ENCODE data around the gene FCHSD2. TPM values are rescaled to one million over a fixed set of nuclear protein-coding genes. Genes with fewer than 3 reads are reported as not detected.

Gene FCHSD2
- total and polyA plus RNA-seq, 9 of the 15 experiments (the other 6 are each of a cell fraction or from before 2014, with no cell fraction given): 1.8 to 14.7 (median 6.4) TPM

GRCh38 chr11:72815110-72815618 lies 327.0 kb downstream of the FCHSD2 start:
- 8% methylated on average over 10 of the region's 13 CpGs for WGBS (ENCODE audit: insufficient coverage, low coverage, missing lambda C conversion rate)
- in situ Hi-C loops (cut with MboI) (no loop called here), intact Hi-C loops (cut with micrococcal nuclease) (no loop called here)
- H3K4me3 ChIP-seq: peak overlapping the region; percentile 59
- peak overlapping the region; percentile 78 to 92; a peak in 3 of 4 replicates for H3K9ac ChIP-seq (ENCODE audit: insufficient read depth in 1 of 2, low read depth in 2 of 2, low read length in 2 of 2)
- peaks cover 33 to 42% of the 10 kb centered on the region in 2 experiments for H3K4me1 ChIP-seq (replicated peaks in 1 of 2; ENCODE audit: control insufficient read depth in 2 of 2, insufficient read depth in 2 of 2, low read length in 2 of 2)
- peak overlapping the region; percentile 96 for H2AFZ ChIP-seq (ENCODE audit: low read depth, low read length)
- H3K27ac ChIP-seq (ENCODE audit: extremely low read depth, low read depth, low read length): peak overlapping the region; percentile 87; the same call in 1 of the 3 replicates
- H3K79me2 ChIP-seq (ENCODE audit: control insufficient read depth, insufficient read depth, low read length): peaks cover 4% of the 10 kb centered on the region; the same call in 2 of the 3 replicates
- H3K4me2 ChIP-seq (ENCODE audit: insufficient read depth, low read length): peak overlapping the region; percentile 93
- H3K36me3 ChIP-seq (ENCODE audit: control insufficient read depth, insufficient read depth, low read length): no peaks in the 10 kb centered on the region
- no peaks in the 10 kb centered on the region for H3K27me3 ChIP-seq (ENCODE audit: control insufficient read depth in 2 of 2, insufficient read depth in 2 of 2, low read length in 2 of 2)
- ATAC-seq: peak; percentile 6
- FAIRE-seq: peak; percentile 73
- ChIA-PET CTCF (ENCODE audit: low intra/inter-chr PET ratio) (interaction anchor here (1.0 to 3.1 kb wide), 2 partner anchors 22 to 90 kb away, joined by 3 to 20 read pairs; no protein-coding TSS in a partner anchor), POLR2A (interaction anchor here (0.5 to 2.8 kb wide), 10 partner anchors 8 to 740 kb away, joined by 3 to 17 read pairs (median 4); partner anchors contain the start of gene STARD10)
- DNase-seq (ENCODE audit: extremely low read depth in 1 of 4, low spot score in 3 of 4): peak; percentile 52 to 71 (median 68)
- no peaks in the 10 kb centered on the region for H3K9me3 ChIP-seq (replicated peaks; ENCODE audit: control insufficient read depth, insufficient read depth, low read depth, low read length)
- H4K20me1 ChIP-seq (replicated peaks; ENCODE audit: control insufficient read depth, insufficient read depth, low read length): no peaks in the 10 kb centered on the region
- no TSS peak for BruUV-seq (replicated peaks)
- H3K9me1 ChIP-seq (ENCODE audit: control insufficient read depth, insufficient read depth, low read length): peaks cover 5% of the 10 kb centered on the region
- TF ChIP-seq RUNX1 (IDR thresholded peaks at IDR 0.05; ENCODE audit: low read depth) (peak; percentile 89; the same call in 1 of the 2 replicates), ZNF140 (CRISPR knock-in tag; IDR thresholded peaks at IDR 0.05) (no peak), ZBTB33 (CRISPR knock-in tag; IDR thresholded peaks at IDR 0.05) (no peak), ZNF668 (CRISPR knock-in tag; IDR thresholded peaks at IDR 0.05) (no peak), KDM1A (IDR thresholded peaks at IDR 0.05) (peak; percentile 91 to 95), POLR2AphosphoS5 (IDR thresholded peaks at IDR 0.05; ENCODE audit: control insufficient read depth, insufficient read depth, low read depth, low read length) (peak; percentile 53; the same call in 1 of the 2 replicates), ZNF740 (CRISPR knock-in tag; IDR thresholded peaks at IDR 0.05) (peak; percentile 60; the same call in 1 of the 2 replicates), ZNF740 (tag; IDR thresholded peaks at IDR 0.05) (no peak), CBFA2T3 (IDR thresholded peaks at IDR 0.05) (peak; percentile 87), CBFA2T2 (conservative IDR thresholded peaks at IDR 0.05) (peak; percentile 80), FOXP1 (CRISPR knock-in tag; IDR thresholded peaks at IDR 0.05) (0 out of 2 replicates have a peak, but pooled peaks have one; percentile 29), ZNF263 (CRISPR knock-in tag; IDR thresholded peaks at IDR 0.05; ENCODE audit: borderline replicate concordance) (peak; percentile 9; the same call in 1 of the 2 replicates), ZBTB43 (CRISPR knock-in tag; IDR thresholded peaks at IDR 0.05) (no peak), MAX (CRISPR knock-in tag; IDR thresholded peaks at IDR 0.05) (0 out of 2 replicates have a peak, but pooled peaks have one; percentile 27), HLTF (IDR thresholded peaks at IDR 0.05) (no peak), CBFB (CRISPR knock-in tag; IDR thresholded peaks at IDR 0.05) (peak; percentile 53; the same call in 1 of the 2 replicates), TCF3 (CRISPR knock-in tag; IDR thresholded peaks at IDR 0.05) (peak; percentile 83), TEAD4 (IDR thresholded peaks at IDR 0.05; ENCODE audit: low read length) (peak; percentile 86), TEAD4 (CRISPR knock-in tag; IDR thresholded peaks at IDR 0.05; ENCODE audit: borderline replicate concordance) (no peak)

Measured in K562 (cell line).